HFF-Myc (cell line): ENCODE results near the gene BEND7.

ENCODE experiments used
- DNase-seq: peaks from one replicate; pipeline ENCODE4 v3.0.0-alpha.2; 2011; ENCODE audit warnings: low read depth; ENCODE audit errors: extremely low read depth
- H3K4me3 ChIP-seq: replicated peaks from 2 replicates; pipeline ENCODE4 v1.5.1; 2011; ENCODE audit warnings: low read depth, mild to moderate bottlenecking, control low read depth, low read length
- CTCF ChIP-seq: IDR thresholded peaks from 2 replicates; pipeline ENCODE4 v1.5.1; 2012; ENCODE audit warnings: mild to moderate bottlenecking, low read depth, low read length, control low read depth; ENCODE audit errors: missing control alignments

Gene BEND7

GRCh38 chr10:13472359-13472758 lies 56.5 kb downstream of the BEND7 start:
- no peak for DNase-seq
- H3K4me3 ChIP-seq, result no peak overlapping the region
- TF ChIP-seq CTCF, result no peak

GRCh38 chr10:13470270-13470669 lies 58.5 kb downstream of the BEND7 start:
- no peak for DNase-seq
- peak; percentile 28 for TF ChIP-seq CTCF
- H3K4me3 ChIP-seq, result no peak overlapping the region

GRCh38 chr10:13462551-13462950 lies 66.3 kb downstream of the BEND7 start:
- no peak overlapping the region for H3K4me3 ChIP-seq
- no peak for DNase-seq
- no peak for TF ChIP-seq CTCF

- H3K4me3 ChIP-seq, result no peak overlapping the region
- DNase-seq, result no peak
- no peak for TF ChIP-seq CTCF
These were observed 70.2 kb downstream of the BEND7 start for GRCh38 chr10:13458687-13459012.

- no peak overlapping the region for H3K4me3 ChIP-seq
- TF ChIP-seq CTCF, result no peak
- no peak for DNase-seq
These were observed 70.7 kb downstream of the BEND7 start for GRCh38 chr10:13457958-13458686.

- no peak for DNase-seq
- no peak for TF ChIP-seq CTCF
- no peak overlapping the region for H3K4me3 ChIP-seq
These were observed 74.9 kb downstream of the BEND7 start for GRCh38 chr10:13453896-13454295.

- H3K4me3 ChIP-seq, result no peak overlapping the region
- DNase-seq, result no peak
- TF ChIP-seq CTCF, result no peak
These were observed 78.7 kb downstream of the BEND7 start for GRCh38 chr10:13450069-13450468.
